ENCODE measurements around the gene RUVBL2. TPM values are rescaled to one million over a fixed set of nuclear protein-coding genes. Genes with fewer than 3 reads are reported as not detected.

The RUVBL2 gene
- polyA plus RNA-seq, 3 donors: 40.1 to 44.4 (median 41.9) TPM

GRCh38 chr19:49064768-49065611, 71.3 kb downstream of the RUVBL2 start, which contains the start of gene NTF4:
NTF4 (minus strand) TSS chr19:49064818; CDS start chr19:49061997, 2,821 bp downstream.
- peak within 1 kb of the TSS in 1 of 2 donors; percentile 57 for H3K4me3 Mint-ChIP-seq

More at GRCh38 chr19:49064768-49065611, 71.3 kb downstream of the RUVBL2 start, which contains the start of gene NTF4:
- H3K27ac Mint-ChIP-seq: no peak within 1 kb of the TSS
- H3K36me3 Mint-ChIP-seq: no peaks in the 10 kb centered on the region
- Histone ChIP-seq H3K4me3 (replicated peaks in 1 of 3; ENCODE audit: low read depth in 2 of 3, low read length in 3 of 3) (no peak within 1 kb of the TSS), H3K4me1 (ENCODE audit: control insufficient read depth in 1 of 2, insufficient read depth in 2 of 2, low read length in 2 of 2) (no peaks in the 10 kb centered on the region), H4K20me1 (ENCODE audit: insufficient read depth, low read length) (no peaks in the 10 kb centered on the region), H3K9me3 (replicated peaks in 1 of 2; ENCODE audit: control insufficient read depth in 1 of 2, insufficient read depth in 1 of 2, low read length in 2 of 2) (no peaks in the 10 kb centered on the region), H3K36me3 (replicated peaks in 1 of 2; ENCODE audit: control insufficient read depth in 1 of 2, insufficient read depth in 2 of 2, low read length in 2 of 2) (no peaks in the 10 kb centered on the region), H3K9ac (ENCODE audit: insufficient read depth, low read length, poor library complexity, severe bottlenecking) (no peak within 1 kb of the TSS), H3K4me2 (replicated peaks; ENCODE audit: extremely low read depth, low read length, poor library complexity, severe bottlenecking) (no peak within 1 kb of the TSS), H3K27me3 (ENCODE audit: control insufficient read depth in 2 of 2, insufficient read depth in 2 of 2, low read length in 2 of 2) (peaks cover 27 to 80% of the 10 kb centered on the region in 2 donors), H3K27ac (ENCODE audit: low read depth in 1 of 2, low read length in 2 of 2) (no peak within 1 kb of the TSS), H3K79me2 (ENCODE audit: insufficient read depth, low read length) (no peaks in the 10 kb centered on the region), H2AFZ (ENCODE audit: insufficient read depth, low read depth, low read length, poor library complexity, severe bottlenecking) (no peak within 1 kb of the TSS)
- peaks cover 2 to 17% (median 6%) of the 10 kb centered on the region in 7 donors for H3K9me3 Mint-ChIP-seq
- no peak for DNase-seq
- WGBS (ENCODE audit: insufficient coverage): 7% methylated on average over 44 of the region's 53 CpGs
- intact Hi-C loops (cut with micrococcal nuclease): no loop called here
- TF ChIP-seq CTCF (IDR thresholded peaks at IDR 0.05): no peak
- H3K4me1 Mint-ChIP-seq: no peaks in the 10 kb centered on the region
- H3K27me3 Mint-ChIP-seq (ENCODE audit: low read depth in 3 of 3): peaks cover 79 to 93% (median 81%) of the 10 kb centered on the region in 3 donors

Small RNA genes lying within 50 kb of the gene (small RNA-seq; reads per million reads assigned to genes)
- gene MIR6798 (ENCODE audit: insufficient read length, low read depth): not detected

Other genes with a start within 250 kb of the RUVBL2 start
- gene IZUMO1, start 247.0 kb upstream of the RUVBL2 start, polyA plus RNA-seq: not detected
- under 1 TPM in 1 of 3 donors, not detected in 2; 0.03 TPM for gene FUT1, start 241.2 kb upstream of the RUVBL2 start, polyA plus RNA-seq
- not detected for gene FGF21, start 238.4 kb upstream of the RUVBL2 start, polyA plus RNA-seq
- gene BCAT2, start 182.9 kb upstream of the RUVBL2 start, polyA plus RNA-seq: 10 to 100 TPM; 14.1 to 17.0 (median 16.0) TPM
- not detected for gene HSD17B14, start 157.4 kb upstream of the RUVBL2 start, polyA plus RNA-seq
- 1 to 10 TPM in 2 of 3 donors, under 1 TPM in 1; 0.69 to 1.5 (median 1.1) TPM for gene PLEKHA4, start 125.3 kb upstream of the RUVBL2 start, polyA plus RNA-seq
- 100 to 1,000 TPM; 127 to 745 (median 169) TPM for gene PPP1R15A, start 121.5 kb upstream of the RUVBL2 start, polyA plus RNA-seq
- gene TULP2, start 95.1 kb upstream of the RUVBL2 start, polyA plus RNA-seq: not detected
- 100 to 1,000 TPM in 2 of 3 donors, 10 to 100 TPM in 1; 80.9 to 178 (median 108) TPM for gene NUCB1, start 93.6 kb upstream of the RUVBL2 start, polyA plus RNA-seq
- under 1 TPM in 1 of 3 donors, not detected in 2; 0.38 TPM for gene DHDH, start 60.2 kb upstream of the RUVBL2 start, polyA plus RNA-seq
- 100 to 1,000 TPM in 1 of 3 donors, 10 to 100 TPM in 2; 69.2 to 135 (median 80.5) TPM for gene BAX, start 39.0 kb upstream of the RUVBL2 start, polyA plus RNA-seq
- over 10,000 TPM in 2 of 3 donors, 1,000 to 10,000 TPM in 1; 4,468 to 26,681 (median 23,650) TPM for gene FTL, start 28.6 kb upstream of the RUVBL2 start, polyA plus RNA-seq
- 10 to 100 TPM; 13.3 to 26.0 (median 21.3) TPM for gene GYS1, start 578 bp upstream of the RUVBL2 start, polyA plus RNA-seq
- gene LHB, start 23.2 kb downstream of the RUVBL2 start, polyA plus RNA-seq: under 1 TPM in 1 of 3 donors, not detected in 2; 0.48 TPM
- not detected for gene CGB3, start 30.4 kb downstream of the RUVBL2 start, polyA plus RNA-seq
- gene CGB2, start 38.0 kb downstream of the RUVBL2 start, polyA plus RNA-seq: not detected
- gene CGB1, start 43.0 kb downstream of the RUVBL2 start, polyA plus RNA-seq: not detected
- gene CGB5, start 50.0 kb downstream of the RUVBL2 start, polyA plus RNA-seq: not detected
- gene CGB8, start 55.2 kb downstream of the RUVBL2 start, polyA plus RNA-seq: not detected
- not detected for gene CGB7, start 63.9 kb downstream of the RUVBL2 start, polyA plus RNA-seq
- gene NTF4, start 70.9 kb downstream of the RUVBL2 start, polyA plus RNA-seq: not detected
- not detected for gene KCNA7, start 78.8 kb downstream of the RUVBL2 start, polyA plus RNA-seq
- 100 to 1,000 TPM in 1 of 3 donors, 10 to 100 TPM in 2; 27.4 to 360 (median 40.4) TPM for gene SNRNP70, start 91.6 kb downstream of the RUVBL2 start, polyA plus RNA-seq
- gene LIN7B, start 120.5 kb downstream of the RUVBL2 start, polyA plus RNA-seq: 1 to 10 TPM; 4.1 to 9.2 (median 4.2) TPM
- gene C19orf73, start 125.3 kb downstream of the RUVBL2 start, polyA plus RNA-seq: under 1 TPM; 0.60 to 0.76 (median 0.66) TPM
- under 1 TPM in 1 of 3 donors, not detected in 2; 0.43 TPM for gene PPFIA3, start 125.7 kb downstream of the RUVBL2 start, polyA plus RNA-seq
- not detected for gene HRC, start 161.5 kb downstream of the RUVBL2 start, polyA plus RNA-seq
- gene TRPM4, start 163.9 kb downstream of the RUVBL2 start, polyA plus RNA-seq: 1 to 10 TPM; 6.0 to 6.9 (median 6.6) TPM